Measurements from ENCODE around the gene DDIT4L. TPM values are rescaled to one million over a fixed set of nuclear protein-coding genes. Genes with fewer than 3 reads are reported as not detected.

DDIT4L gene
- total RNA-seq, 1 experiment from 2014 or later, result 2.1 TPM

DNA sequence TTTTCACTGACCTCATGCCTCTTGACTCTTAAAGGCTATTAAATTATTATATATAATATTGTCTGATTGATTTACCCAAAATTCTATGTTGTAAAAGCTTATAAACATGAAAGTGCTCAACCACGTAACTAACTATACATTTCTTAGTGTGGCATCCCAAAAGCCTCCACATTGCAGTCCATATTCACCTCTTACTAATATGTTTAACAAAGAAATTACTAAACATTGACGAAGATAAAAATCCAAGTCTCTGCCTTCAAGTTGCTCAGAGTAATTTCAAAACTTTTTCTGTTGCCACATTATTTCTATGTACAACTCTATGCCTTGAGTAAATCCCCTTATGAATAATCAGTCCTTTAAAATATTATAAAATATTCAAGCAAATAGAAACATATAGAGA, 14.4 kb downstream of the DDIT4L start:
- no peak overlapping the region for H3K18ac ChIP-seq (ENCODE audit: insufficient read length, low read depth, low read length)
- no peak overlapping the region for H3K9ac ChIP-seq (ENCODE audit: extremely low read depth, insufficient read length, low read length)
- H3K23ac ChIP-seq (ENCODE audit: insufficient read length, low read depth, low read length), result no peak overlapping the region
- H2AFZ ChIP-seq (ENCODE audit: low read length), result no peak overlapping the region
- H3K79me1 ChIP-seq (ENCODE audit: insufficient read depth, low read depth, low read length, poor library complexity, severe bottlenecking), result no peaks in the 10 kb centered on the region
- H3K4me3 Mint-ChIP-seq, result no peak overlapping the region
- no peak for TF ChIP-seq CTCF (conservative IDR thresholded peaks at IDR 0.05)
- H3K23me2 ChIP-seq (ENCODE audit: insufficient read length, low read depth, low read length, poor library complexity, severe bottlenecking), result no peaks in the 10 kb centered on the region
- no peaks in the 10 kb centered on the region for H3K79me2 ChIP-seq (ENCODE audit: insufficient read depth, low read length)
- H3K27me3 ChIP-seq (ENCODE audit: insufficient read depth, low read length), result no peaks in the 10 kb centered on the region
- peaks cover 0 to 3% of the 10 kb centered on the region in 2 experiments; a peak in 1 of 5 replicates for H3K9me3 Mint-ChIP-seq
- H3K4me2 ChIP-seq (ENCODE audit: insufficient read depth, insufficient read length, low read length), result no peak overlapping the region
- no peak overlapping the region for H3K14ac ChIP-seq (ENCODE audit: insufficient read depth, low read length)
- no peaks in the 10 kb centered on the region for H3K4me1 ChIP-seq (ENCODE audit: insufficient read depth, low read length)
- DNase-seq, result no peak
- WGBS (ENCODE audit: extremely low coverage, insufficient read length, low lambda C conversion rate), result no CpG with 5 or more reads among the region's 2 CpGs
- H3K56ac ChIP-seq (ENCODE audit: insufficient read length, low read depth, low read length), result no peak overlapping the region
- H2BK120ac ChIP-seq (ENCODE audit: low read depth, low read length, poor library complexity, severe bottlenecking), result no peak overlapping the region
- no peak overlapping the region for H2AK5ac ChIP-seq (ENCODE audit: insufficient read length, low read length)
- H2BK5ac ChIP-seq (ENCODE audit: insufficient read length, low read length), result no peak overlapping the region
- H2BK15ac ChIP-seq (ENCODE audit: low read depth, low read length), result no peak overlapping the region
- no peaks in the 10 kb centered on the region for H3K4me1 Mint-ChIP-seq
- no peak overlapping the region for H2BK12ac ChIP-seq (ENCODE audit: insufficient read length, low read depth, low read length)
- H3K36me3 Mint-ChIP-seq (ENCODE audit: insufficient read depth in 1 of 3, low read depth in 3 of 3), result no peaks in the 10 kb centered on the region; a peak in 2 of 7 replicates
- no peak overlapping the region for H3K27ac ChIP-seq (ENCODE audit: insufficient read length, low read depth, low read length)
- no peak overlapping the region for H2BK20ac ChIP-seq (ENCODE audit: low read depth, low read length, poor library complexity, severe bottlenecking)
- no peak overlapping the region for H3K4ac ChIP-seq (ENCODE audit: low read depth, low read length)
- H3K27me3 Mint-ChIP-seq (ENCODE audit: low read depth), result no peaks in the 10 kb centered on the region
- H3K27ac Mint-ChIP-seq, result no peak overlapping the region
- H4K8ac ChIP-seq (replicated peaks; ENCODE audit: insufficient read length, low read depth, low read length), result no peak overlapping the region
- H3K9me3 ChIP-seq (ENCODE audit: control insufficient read depth, low read depth, low read length), result no peaks in the 10 kb centered on the region
- no peak overlapping the region for H4K91ac ChIP-seq (ENCODE audit: insufficient read length, low read depth, low read length)
- no peaks in the 10 kb centered on the region for H4K20me1 ChIP-seq (ENCODE audit: control insufficient read depth, insufficient read depth, insufficient read length)
- H3T11ph ChIP-seq (ENCODE audit: low read length), result no peak overlapping the region
- H4K5ac ChIP-seq (ENCODE audit: insufficient read length, low read depth, low read length), result no peak overlapping the region
